HG03439 (cell line): ENCODE data around the gene FOS.

Source experiments
- ATAC-seq: cut with Tn5 transposase; IDR thresholded peaks from one replicate; pipeline ENCODE4 v1.9.1; 2021; ENCODE audit warnings: mild to moderate bottlenecking, moderate library complexity; ENCODE audit not compliant: unreplicated experiment

Gene FOS

DNA sequence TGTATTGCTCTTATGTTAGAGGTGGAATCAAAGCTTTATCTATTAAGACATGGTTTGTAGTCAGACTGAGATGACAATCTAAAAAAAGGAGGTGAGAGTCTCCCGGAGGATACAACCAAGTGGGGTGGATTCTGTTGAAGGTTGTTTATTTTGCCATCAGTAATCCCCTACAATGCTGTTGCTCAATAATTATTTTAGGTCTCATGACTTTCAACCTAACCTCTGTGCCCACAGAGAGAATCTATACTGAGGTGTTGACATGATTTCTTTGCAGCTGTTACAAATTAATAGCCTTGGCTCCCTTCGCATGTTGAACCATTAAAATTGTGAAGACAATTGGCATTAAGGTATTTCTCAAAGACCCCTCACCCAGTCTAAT lies 28.7 kb upstream of the FOS start:
- peak; percentile 5 for ATAC-seq

DNA sequence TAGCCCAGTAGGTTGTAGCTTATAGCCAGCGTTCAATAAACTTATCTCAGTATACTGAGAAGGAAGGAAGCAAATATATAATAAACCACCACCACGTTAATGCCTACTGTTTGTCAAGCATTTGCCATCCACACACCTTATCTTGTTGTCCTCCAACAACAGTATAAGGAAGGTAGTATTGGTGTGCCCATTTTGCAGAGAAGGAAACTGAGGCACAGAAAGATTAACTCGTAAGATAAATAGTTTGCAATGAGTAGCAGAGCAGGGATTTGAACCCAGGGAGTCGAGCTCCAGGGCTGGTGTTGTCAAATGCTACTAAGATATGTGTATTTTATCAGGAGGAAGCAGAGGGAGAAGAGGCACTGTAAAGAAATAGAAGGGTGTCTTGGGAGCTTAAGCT lies 27.8 kb upstream of the FOS start:
- ATAC-seq: no peak

DNA sequence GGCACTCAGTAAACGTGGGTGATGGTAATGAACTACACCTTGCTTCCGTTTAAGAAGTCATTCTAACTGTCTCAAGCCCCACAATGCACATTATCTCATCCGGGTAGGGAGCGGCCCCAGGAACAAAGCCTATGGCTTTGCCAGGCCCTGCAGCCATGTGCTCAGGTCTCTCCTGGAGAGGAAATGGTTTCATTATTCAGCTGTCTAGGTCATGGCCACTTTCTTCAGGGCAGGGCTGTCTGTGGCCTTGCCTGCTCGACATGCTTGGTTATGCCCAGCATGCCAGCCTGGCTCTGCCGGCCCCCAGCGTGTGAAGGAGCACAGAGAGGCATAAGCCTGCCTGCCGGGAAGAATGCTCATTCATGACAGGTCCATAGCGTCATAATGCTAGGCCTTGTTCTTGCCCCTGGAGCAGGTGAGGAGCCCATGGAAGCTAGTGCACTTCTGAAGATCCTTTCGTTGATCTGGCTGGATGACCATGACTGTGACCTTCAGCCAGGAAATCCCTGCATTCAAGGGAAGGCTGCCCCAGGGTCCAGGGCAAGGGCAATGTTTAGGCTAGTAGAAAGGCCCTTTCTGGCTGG lies 26.3 kb upstream of the FOS start:
- ATAC-seq: no peak

DNA sequence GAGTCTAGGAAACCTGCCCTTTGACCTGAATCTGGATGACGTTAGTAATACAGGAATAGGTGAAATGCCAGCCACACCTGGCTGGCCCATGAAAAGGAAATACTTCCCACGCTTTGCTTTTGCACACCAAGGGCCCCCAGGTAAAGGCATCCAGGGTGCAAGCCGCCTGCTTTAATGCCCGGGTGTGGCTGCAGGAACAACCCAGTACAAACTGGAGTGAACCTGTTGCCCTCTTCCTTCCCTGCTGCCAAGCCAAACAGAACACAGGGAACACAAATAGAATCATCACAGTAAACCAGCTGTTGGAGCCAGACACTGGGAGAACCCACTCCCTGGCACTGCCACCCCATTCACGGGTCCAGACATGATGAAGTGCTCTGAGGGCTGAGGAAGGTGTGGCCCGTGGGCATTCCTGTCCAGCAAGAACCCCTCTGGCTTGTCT lies 24.2 kb upstream of the FOS start:
- ATAC-seq: no peak

DNA sequence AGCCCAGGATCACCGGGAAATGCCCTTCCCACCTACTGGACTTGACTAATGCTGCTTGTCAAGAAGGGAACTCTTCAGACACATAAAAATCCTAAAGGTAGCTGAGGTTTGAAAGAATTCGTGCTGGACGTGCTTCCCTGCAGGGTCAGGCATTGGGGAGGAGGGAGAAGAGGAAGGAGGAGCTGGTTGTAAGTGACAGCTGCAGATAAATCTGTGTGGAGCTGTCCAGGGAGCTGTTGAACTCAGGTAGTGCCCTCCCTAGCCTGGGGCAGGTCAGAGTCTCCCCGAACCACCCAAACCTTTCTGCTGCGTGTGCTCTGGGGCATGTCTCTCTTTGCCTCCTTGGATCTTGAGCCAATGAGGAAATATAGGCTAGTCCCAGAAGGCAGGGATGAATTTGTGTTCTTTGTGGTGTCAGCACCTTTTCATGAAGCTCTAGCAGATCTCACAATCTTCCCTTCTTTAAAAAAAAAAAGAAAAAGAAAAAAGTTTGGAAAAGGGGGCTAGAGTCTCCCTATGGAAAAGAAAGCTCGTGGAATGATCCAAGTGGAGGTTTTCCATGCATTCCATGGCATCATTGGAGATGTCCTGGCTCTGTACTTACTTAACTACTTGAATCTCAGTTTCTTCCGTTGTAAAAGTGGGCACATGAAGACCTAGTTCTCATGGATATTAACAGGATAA lies 23.6 kb upstream of the FOS start:
- ATAC-seq: no peak

DNA sequence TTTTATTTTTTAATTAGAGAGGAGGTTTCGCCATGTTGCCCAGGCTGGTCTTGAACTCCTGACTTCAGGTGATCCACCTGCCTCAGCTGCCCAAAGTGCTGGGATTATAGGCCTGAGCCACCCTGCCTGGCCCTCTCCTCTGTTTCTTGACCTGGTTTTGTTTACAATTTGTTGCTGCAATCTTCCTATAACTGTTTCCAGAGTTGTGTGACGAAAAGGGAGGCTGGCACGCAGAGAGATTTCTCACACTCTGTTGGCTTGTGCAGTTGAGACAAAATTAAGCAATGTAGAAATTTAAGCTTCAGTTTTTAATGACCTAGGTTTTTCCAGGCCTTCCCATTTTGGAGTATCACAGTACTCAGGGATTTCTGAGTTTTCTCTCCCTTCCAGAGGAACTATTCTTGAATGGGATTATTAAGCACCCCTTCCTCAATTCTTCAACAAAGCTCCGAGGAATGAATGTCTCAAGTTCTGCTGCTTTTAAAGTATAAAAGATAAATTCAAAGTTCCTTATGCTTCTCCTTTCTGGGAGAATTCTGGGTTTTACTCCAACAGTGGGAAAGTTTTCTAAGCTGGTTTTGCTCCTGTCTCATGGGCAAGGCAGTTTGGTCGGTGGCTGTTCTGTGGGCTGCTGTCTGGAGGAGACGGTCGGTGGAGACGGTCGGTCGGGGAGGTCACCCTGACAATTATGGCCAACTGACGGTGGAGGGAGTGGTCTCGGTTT lies 20.4 kb upstream of the FOS start:
- ATAC-seq: no peak

DNA sequence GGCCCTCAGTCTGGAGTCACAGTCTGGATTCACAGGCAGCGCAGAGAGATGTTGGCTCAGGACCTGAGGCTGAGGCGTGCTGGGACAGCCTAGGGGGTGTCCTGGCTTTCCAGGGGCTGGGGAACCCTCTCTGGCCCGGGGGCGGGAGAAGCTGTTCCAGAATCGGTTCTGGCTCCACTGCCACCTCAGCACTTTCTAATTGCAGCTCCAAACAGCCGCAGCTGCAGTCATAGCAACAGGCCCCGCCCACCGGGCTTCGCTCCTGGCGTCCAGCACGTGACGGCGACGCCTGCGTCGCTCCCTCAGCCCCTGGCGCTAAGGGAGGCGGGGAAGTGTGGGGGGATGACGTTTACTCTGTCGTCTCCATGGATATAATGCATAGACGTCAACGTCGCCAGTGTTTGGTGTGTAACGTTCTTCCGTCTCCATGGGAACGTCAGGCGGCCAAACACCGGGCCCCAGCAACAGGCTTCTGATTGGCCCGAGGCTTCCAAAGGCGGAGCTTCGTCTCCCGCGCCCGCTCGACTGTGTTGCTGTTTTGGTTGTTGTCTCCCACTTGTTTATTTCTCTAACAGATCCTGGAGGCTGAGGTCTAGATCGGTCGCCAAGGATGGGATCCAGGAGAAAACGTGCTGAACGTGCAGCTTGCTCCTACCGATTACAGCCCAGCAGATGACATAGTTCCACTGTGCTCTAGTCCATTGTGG lies 19.7 kb upstream of the FOS start:
- ATAC-seq: peak; percentile 95

DNA sequence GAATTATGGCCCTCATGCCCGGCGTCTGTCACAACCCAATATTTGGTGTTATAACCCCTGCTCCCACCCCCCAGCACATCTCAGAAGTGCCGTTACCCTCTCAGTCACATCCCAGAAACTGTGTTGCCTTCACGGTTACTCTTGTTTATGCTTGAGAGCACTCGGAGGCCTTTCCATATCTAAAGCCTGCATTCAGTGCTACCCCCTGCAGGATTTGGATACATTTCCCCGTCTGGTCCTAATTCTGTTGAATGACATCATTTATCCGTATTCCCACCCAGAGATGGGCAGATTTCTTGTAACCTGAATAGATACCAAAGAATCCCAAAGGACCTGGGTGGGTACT lies 19.1 kb upstream of the FOS start:
- no peak for ATAC-seq

DNA sequence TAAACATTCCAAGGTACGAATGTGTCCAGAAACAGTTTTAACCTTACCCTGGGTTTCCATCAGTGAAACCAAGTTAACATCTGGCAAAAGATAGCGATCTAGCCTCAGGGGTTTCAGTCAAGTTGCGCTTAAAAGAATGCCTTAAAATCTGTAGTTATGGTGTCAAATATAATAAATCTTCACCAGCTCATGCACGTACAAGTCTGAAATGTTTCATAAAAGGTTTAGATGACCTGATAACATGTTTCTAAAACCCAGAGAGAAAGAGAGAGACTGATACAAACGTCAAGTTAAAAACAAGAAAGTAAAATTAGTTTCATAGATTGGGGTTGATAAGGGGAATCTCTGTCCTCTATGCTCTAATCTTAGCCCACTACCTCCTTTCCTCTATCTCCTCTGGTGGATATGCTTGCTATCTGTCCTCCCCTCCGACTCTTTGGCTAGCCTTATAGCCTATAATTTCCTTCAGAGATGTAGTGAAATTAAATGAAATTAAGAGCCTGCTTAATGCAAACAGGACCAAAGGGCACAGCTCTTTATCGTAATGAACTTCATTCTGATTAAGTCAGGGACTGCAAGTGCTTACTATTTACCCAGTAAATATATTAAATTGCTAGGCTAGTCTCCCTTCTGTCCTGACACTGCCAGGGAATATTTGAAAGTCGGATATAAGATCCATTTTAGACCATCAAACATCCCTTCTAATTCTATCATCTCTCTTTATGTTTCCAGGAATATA lies 18.4 kb upstream of the FOS start:
- no peak for ATAC-seq

DNA sequence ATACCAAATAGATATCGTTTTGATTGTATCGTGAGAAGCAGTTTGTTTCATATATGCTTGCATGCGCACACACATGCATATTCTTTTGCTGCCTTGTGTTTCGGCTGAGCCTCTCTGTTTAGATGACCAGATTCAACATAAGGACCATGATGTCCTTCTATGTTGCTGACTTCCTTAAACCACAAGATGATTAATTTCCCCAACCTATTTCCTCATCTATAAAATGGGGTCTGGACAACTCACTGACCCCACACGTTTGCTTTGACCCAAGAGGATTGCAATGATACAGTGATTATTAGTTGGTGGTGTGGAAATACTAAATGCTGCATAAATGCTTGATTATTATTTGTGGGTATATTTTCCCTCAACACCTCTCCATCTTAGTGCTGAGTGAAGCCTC lies 16.8 kb upstream of the FOS start:
- no peak for ATAC-seq

DNA sequence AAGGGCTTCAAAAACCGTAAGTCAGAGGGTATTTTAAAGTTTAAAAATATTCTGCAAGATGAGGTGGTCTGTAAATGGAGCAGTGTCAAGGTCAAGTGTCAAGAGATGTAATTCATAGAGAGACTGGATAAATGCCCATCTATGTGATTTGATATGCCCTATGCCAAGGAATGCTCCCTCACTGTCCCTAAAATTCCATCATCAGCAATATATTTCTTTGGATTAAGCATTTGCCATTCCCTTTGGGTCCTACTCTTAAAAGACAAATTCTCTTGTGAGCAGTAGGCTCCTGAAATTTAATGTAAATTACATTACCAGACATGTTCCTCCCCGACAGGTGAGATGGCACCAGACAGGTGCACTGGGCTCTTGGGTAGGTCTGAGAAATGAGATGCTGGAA lies 16.0 kb upstream of the FOS start:
- no peak for ATAC-seq

DNA sequence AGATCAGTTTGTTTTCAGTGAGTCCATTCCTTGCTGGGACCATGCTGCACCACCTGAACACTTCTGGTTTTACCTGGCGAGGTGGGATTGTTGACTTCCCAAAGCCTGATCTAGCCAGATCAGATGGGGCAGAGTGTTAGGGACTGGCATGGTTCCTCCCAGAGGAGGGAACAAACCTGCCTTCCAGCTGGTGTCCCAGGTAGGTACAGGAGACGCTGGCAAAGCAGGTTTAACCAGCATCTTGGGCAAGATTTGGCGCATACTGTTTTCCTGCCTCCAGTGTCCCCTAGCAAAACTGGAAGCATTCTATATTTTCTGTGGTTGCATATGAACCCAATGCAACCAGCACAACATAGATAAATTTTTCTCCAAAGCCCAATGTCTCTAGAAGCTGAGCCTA lies 14.6 kb upstream of the FOS start:
- no peak for ATAC-seq

DNA sequence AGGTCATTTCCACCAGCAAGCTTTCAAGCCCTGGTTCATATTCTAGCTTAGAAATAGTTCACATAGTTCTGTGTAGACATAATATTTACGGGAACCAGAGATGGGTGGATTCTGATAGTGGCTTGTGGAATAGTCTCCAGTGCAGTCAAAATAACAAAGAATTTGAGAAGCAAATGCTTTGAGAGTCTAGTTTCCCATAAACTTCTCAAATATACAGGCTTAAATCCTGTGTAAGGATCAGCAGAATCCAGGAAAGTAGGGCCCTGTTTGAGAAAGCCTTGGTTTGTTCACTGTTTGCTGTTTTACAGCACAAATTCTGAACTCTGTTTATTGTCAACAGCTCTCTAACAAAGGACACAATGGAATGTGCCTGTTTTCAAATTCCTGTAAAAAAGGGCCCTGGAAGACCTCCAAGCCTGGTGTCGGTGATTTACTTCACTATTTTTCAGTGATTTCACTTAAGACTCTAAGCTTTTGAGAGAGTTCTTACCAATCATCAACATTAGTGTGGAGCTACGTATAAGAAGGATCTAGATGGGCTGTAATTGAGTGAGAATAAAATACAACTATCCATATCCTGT lies 11.4 kb upstream of the FOS start:
- ATAC-seq: no peak

DNA sequence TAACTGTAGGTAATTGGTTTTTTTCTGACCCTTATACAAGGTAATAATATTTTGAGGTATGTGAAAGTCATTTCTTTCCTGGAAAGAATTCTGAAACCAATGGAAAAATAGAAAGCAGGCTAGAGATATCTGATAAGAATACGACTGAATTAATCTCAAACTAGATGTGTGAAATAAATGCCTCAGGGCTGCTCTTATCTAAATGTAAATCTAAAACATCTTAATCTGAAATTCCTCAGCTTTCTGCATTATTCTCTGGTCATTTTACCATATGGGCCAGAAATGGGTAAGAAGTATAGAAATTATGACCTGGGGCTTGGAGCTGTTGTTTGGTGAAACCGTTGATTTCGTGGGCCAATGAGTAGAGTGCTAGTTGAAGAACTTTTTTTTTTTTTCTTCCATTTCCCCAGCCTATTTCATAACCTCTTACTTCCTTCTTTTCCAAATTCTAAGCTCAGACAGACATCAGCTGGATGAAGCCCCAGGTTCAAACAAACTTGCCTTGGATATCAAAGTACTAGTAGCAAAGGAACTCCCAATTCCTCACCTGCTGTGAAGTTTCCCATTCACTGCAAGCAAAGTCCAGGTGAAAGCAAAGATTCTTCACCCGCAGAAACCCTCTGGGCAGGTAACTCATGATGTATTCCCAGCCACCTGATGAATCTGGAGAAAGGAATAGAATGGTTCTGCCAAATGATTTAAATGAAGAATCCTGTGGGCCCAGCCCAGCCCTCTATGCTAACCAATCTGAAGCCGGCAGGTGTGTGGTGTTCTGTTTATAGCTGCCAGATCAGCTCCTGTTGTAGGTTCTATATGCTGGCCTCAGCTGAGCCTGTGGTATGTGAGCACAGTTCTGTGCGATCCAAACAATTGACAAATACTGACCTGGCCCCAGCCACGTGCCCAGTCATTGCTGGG lies 9.7 kb upstream of the FOS start:
- ATAC-seq: no peak

DNA sequence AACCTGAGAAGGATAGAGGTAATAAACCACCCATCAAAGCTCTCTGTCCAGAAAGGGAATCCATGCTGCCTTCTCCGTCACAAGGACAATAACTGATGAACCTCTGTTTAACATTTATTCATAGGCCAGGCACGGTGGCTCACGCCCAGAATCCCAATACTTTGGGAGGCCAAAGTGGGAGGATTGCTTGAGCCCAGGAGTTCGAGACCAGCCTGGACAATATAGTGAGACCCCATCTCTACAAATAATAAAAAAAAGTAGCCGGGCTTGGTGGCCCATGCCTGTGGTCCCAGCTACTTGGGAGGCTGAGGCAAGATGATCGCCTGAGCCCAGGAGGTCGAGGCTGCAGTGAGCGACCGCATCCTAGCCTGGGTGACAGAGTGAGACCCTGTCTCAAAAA lies 7.1 kb upstream of the FOS start:
- ATAC-seq: no peak

DNA sequence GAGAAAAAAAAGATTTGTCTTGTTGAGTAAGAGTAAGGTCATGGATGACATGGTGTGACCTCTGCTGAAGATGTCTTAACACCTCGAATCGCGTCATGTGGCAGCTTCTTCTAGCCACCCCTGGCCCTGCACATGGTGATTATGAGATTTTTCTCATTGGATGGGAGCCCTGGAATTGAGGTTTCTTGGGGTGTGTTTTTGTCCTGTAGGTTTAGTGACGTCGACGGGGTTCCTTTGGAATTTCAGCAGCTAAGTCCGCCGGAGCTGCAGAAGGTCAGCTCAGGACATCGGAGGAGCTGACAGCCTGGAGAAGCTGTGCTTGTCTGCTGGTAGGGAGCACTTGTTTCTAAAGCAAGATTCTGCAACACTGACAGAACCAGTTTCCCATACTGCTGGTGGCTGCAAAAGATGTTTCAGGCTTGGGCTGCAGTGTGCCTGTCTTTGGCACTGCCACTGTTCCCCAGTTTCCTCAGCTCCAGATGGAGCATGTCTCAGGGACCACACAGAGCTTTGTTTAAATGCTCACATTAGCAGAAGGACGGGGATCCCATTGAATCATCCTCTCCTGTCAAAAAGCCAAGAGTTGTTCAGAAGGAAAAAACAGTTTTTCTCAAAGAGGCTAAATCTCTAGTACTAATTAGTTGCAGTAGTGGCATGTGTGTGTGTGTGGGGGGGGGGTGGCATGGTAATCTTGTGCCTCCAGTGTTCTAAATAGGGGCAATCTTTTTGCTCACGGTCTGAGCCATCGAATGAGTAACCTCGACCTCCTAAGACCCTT lies 5.2 kb upstream of the FOS start:
- no peak for ATAC-seq

DNA sequence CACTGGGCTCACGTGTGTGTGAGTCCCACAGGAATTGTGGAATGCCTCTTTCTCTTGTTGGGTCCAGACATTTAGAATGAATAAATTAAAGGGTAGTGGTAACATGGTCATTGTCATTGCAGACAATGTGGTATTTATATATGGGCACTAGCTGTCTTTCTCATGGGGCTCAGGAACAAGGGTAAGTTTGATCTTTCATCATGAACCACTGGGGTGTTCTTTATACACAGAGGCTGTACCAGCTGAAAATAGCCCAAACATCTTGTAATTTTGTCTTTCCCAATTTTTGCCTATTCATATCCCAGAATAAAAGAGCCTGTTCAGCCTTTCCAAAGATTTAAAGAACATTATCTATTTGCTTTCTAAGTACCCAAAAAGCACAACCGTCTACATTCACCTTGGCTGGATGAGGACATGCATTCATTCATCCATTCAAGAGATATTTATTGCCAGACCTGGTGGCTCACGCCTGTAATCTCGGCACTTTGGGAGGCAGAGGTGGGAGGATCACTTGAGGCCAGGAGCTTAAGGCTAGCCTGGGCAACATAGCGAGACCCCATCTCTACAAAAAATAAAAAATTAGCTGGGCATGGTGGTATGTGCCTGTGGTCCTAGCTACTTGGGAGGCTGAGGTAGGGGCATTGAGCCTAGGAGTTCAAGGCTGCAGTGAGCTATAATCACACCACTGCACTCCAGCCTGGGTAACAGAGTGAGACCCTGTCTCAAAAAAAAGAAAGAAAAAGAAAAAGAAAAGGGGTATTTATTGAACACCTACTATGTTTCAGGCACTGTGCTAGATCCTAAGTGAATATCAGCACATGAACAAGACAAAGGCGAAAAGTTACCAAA lies 4.4 kb upstream of the FOS start:
- ATAC-seq: no peak

DNA sequence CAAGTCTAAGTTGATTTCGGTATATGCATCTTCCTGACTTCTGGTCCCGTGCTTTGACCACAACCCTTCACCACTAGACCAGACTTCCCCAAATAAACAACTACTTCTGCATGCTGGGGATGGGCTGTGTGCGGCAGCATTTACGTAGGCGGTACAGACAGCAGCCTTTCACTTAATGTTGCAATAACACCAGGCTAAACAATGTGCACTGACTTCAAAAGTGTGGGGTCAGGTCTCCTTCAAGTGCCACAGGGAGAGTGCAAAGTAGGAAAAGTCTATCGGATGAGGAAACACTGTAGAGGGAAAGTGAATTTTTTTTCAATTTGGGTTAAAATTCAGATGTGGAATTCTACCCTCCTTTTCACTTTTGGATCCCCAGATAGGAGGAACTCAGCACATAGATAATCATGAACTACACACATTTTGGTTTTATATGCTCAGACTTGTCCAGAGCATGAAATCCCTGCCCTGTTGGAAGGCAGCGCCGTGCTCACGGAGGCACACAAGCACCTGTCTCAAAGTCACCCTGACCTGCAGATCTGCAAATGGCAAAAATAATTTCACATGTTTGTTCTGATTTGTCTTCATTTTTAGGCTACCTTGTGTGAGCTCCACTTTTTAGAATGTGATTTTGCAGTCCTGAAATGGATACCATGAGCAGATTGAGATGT lies 3.6 kb upstream of the FOS start:
- no peak for ATAC-seq
